Hematopoietic multipotent progenitor cell treated with erythropoietin and hydrocortisone succinate and interleukin-3 and kit ligand, for 6 days (in vitro differentiated cells): ENCODE results near the gene MIER2.
A peak's percentile ranks its signal among the peaks of the same experiment; 100 is the strongest.
"Not testable (repeated sequence)": the region's sequence is repeated elsewhere in the genome, so short reads cannot be mapped to it uniquely, and the experiment has no call there.

Experiments
- DNase-seq: peaks from one replicate; pipeline ENCODE4 v3.0.0-alpha.2; 2015

Gene MIER2

DNA sequence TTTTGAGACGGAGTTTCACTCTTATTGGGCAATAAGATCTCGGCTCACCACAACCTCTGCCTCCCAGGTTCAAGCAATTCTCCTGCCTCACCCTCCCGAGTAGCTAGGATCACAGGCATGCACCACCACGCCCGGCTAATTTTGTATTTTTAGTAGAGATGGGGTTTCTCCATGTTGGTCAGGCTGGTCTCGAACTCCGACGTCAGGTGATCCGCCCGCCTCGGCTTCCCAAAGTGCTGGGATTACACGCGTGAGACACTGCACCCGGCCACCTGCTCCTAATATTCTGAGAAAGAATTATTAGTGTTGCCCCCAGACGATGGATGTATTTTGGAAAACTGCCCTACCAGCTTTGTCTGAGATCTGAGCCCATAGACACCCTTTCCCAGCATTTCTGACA lies 10.9 kb upstream of the MIER2 start:
- not testable (repeated sequence) for DNase-seq

DNA sequence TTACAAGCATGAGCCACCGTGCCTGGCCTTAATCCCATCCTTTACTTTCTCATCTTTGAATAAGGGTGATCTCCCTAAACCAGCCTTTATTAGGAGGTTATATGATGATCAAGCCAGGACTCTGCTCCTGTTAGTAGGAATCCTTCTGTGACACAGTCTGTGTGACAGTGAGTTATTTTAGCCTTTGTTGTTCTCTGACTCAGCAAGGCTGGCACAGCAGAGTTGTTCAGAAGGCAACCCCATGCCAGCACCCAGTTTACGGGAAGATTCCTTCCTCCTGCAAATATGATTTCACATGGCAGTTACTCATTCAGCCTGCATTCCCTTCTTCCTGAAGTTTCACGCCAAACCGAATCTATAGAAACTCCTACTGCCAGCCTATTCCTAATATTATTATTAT lies 10.5 kb upstream of the MIER2 start:
- DNase-seq: no peak

DNA sequence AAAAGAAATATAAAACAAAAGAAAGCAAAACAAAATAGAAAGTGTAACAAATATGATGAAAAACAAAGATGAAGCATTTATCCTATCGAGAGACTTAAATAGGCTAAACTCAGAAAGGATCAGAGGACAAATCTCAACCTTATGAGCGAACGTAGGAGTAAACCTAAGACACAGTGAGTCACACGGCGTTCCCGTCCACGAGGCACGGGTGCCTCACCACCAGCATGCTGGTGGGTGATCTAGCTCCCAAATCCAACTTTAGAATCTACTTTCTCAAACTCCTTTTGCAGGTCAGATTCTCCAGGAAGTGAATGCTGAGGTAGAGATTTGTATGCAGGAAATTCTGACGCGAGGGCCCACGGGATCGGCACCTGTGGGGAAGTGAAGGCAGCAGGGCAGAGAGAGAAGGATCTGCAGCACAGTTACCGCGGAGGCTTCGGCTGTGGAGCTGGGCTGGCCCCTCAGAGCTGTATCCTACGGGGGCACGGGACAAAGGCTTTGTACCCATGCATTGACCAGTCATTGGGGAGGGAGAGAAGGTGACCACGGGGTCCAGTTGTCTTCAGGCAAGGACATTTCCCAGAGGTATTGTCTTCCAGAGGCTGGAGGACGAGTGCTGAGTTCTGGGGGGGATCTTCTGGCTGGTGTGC lies 7.5 kb upstream of the MIER2 start:
- no peak for DNase-seq

DNA sequence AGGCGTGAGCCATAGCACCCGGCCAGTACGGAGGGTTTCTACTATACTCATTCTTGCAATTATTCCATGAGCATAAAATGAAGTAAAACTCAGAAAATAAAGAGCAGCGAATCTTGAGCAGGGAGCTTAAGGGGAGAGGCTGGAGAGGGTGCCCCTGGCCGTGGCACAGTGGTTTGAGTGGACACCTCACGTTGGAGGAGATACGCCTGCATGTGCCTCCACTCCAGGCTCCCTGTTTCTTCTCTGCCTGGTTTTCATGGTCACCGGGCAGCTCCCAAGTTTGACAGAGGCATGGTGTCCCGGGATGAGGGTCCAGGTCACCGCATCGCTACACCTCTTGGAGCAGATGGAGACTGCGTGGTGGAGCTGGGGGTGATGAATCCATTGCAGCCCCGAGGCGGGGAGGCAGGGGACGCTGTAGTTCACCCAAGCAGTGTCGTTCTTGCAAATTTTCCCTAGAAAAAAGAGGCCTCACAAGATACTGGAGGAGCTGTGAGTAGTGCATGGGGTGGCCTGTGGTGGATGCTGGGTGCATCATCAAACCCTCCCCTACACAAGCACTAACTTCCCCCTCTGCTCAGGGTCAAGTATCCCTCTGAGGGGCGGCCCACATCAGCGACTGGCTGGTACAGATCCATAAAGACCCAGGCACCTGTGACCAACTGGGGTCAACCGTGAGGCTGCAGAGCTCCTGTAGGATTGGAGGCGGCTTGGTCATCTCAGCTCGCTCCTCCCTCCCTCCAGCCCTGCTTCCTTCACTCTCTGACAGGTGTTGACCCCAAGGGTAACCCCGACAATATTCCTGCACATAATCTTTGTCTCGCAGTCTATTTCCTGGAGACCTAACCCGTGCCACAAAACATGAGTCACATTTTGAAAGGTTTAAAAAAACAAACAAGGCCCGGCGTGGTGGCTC lies 3.6 kb upstream of the MIER2 start:
- DNase-seq: no peak

DNA sequence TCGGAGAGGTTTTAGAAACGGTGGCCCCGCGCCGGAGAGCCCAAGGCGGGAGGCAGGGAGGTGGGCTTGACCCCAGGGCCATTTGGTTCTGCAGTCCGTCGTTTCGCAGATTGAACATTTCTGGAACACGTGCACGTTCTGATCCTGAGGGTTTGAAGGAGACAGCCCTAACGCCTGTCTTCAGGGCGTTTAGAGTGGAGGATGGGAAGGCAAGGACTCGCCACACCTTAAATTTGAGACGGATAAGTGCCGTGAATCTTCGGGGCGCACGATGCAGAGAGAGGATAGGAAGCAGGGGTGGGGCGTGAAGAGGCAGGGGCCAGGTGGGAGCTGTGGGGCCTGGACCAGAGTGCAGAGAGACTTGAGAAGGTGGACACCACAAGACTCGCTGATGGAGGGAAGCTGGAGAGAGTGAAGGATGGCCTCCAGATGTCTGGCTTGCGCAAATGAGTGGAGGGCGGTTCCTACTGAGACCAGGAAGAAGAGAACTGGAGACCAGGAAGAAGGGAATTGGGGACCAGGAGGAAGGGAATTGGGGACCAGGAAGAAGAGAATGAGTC lies 804 bp upstream of the MIER2 start:
- DNase-seq: no peak

DNA sequence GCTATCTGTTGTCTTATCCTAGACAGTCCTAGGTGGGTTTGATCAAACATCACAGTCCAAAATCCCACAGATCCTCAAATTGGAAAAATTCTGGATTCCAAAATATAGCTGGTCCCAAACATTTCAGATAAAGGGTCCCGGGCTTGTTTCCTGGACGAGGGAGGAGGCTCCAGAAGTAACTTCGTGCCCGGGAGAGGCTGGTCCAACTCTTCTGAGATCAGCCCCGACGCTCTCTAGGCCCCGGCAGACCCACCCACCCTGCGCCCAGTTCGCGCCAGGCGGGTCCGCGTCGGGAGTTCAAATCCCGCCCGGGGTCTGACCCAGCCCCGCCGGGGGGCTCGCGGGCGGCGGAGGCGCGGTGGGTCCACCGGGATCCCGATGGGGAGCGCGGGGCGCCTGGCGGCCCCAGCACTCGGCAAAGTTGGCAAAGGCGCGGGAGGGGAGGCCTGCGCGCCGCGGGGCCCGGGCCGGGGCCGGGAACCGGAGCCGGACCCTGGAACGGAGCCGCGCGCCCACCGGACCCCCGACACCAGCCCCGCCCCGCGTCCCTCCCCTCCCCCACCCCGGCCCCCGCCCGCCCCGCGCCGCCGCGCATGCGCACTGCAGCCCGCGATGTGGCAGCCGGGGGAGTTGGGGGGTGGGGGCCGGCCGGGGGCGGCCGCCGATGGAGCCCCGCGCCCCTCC lies 513 bp downstream of the MIER2 start:
- peak; percentile 43 for DNase-seq

DNA sequence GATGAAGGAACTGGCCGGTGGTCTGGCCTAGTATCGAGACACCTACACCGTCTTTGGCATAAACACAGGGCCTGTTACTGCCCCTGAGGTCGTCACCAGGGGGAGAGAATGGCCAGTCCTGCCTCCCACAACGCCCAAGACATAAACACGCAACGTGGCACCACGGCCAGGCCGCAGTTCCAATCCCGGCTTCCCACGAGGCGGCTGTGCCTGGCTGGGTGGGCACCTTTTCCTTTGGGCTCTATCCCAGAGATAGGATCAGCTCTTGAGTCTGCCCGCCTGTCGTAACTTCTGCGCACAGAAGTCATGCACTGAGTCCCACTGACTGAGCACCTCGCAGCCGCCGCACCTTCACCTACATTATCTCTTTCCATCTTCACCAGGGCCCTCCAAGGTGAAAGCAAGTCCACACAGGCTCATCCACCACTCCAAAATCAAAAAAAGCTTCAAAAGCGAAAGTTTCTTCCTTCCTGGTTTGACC lies 1.1 kb downstream of the MIER2 start:
- DNase-seq: peak; percentile 32

DNA sequence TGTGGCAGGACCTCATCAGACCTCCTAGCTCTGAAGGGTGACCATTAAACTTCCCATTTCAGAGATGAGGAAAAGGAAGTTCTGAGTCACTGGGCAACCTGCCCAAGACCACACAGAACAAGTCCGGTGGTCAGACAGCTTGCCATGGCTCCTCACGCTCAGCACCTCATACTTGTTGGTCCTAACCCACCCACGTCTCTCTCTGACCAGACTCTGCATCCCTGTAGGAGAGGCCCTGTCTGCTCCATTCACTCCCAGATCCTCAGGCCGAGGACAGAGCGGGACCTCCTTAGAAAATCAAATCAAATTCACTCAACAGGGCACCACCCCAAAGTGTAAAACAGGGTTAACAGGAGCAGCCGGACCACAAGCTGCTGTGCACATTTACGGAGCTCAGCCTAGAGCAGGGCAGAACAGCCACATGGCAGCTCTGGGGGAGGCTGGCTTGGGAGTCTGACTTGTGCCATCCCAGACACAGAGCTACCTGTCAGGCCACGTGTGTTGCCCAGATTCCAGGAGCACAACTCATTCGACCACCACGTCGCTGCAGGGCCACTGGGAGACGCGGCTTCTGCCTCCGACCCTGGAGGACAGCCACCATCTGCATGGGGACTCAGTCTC lies 1.7 kb downstream of the MIER2 start:
- peak; percentile 73 for DNase-seq

DNA sequence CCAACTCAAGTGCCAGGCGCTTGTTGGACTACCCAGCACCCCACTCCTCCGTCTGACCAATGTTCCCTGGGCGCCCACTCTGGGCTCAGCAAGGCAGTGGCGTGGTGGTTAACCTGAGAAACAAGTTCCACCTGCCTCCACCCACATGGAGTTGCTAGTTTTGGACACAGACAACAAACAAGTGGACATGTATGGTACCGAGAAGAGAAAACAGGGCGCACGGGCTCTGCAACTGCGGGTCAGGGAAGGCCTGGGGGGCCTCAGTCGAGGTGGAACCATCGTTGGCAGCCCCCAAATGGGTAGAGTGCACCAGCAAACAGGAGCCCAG lies 2.5 kb downstream of the MIER2 start:
- no peak for DNase-seq

DNA sequence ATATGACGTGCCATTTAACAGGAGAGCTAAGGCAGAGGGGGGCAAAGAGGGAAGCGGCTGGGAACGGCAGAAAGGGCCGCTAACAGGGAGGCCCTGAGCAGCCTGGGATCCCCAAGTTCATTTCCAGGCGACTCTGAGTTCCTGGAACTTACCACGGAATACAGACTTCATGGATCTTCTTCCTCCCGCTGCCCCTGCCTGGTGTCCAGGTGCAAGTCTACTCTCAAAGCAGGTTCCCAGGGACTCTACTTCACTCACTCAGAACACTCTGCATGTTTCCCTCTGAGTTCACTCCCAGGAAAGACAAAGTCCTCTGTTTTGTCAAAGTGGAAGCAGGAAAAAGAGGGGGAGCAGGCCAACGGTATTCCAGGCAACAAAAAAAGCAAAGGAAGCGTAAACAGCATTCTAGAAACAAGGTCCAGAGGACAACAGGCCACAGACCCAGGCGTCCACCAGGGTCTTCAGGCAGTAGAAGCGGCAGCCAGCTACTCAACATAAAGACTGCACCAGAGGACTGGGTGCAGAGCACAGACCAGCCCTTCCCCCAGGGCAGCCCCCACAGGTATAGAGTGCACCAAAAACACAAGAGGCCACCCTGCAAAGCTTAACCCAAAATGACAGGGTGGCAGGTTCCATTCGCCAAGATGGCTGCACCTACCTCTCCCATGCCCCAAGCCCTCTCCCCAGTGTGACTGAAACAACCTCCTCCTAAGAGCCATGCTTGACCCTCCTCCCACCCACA lies 3.0 kb downstream of the MIER2 start:
- DNase-seq: no peak

DNA sequence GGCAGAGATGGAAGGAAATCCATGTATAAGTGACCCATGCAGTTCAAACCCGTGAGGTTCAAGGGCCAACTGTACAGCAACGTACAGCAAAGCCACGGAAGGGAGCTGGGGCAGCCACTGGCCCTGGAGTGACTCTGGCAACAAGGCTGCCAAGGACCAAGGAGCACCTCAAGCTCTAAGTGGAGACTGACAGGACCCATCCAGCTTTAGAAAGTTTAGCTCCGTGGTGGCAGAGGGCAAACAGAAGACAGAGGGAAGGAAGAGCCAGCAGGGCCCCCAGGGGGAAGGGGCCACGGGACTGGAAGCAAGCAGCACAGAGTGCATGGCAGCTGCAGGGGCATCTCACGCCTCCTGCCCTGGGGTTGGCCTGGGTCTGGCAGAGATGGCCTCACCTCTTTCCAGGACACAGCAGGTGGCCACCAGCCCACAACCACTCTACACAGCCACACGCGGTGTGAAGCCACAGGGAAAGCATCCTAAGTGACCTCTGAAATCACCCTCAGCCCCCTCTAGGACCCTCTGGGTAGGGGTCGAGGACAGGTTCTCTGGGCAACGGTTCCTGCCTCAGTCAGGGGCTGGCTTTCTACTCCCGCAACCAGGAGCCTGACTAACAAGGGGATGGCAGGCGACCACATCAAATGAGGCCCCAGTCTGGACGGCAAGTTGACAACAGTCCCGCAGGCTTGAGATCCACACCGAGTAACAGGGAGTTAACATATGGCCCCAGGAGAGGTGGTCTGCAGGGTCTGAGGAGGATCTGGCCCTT lies 3.8 kb downstream of the MIER2 start:
- no peak for DNase-seq

DNA sequence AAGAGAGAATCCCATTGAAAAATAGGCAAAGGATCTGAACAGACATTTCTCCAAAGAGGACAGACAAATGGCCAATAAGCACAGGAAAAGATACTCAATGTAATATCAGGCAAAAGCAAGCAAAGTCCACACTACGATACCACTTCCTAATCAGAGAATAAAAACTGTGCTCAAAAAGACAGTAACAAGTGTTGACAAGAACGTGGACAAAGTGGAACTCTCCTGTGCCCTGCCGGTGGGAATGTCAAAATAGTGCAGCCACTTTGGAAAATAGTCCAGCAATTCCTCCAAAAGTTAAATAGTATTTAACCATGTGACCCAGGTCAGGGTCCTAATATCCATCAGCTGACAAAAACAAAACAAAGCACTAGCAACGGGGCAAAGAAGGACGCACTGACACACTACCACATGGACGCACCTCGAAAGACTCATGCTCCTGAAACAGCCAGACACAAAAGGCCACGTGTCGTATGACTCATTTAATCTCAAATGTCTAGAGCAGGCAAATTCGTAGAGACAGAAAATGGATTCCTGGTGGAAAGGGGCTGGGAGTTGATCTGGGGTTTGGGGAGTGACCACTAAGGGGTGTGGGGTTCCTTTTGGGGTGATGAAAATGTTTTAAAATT lies 5.2 kb downstream of the MIER2 start:
- no peak for DNase-seq

DNA sequence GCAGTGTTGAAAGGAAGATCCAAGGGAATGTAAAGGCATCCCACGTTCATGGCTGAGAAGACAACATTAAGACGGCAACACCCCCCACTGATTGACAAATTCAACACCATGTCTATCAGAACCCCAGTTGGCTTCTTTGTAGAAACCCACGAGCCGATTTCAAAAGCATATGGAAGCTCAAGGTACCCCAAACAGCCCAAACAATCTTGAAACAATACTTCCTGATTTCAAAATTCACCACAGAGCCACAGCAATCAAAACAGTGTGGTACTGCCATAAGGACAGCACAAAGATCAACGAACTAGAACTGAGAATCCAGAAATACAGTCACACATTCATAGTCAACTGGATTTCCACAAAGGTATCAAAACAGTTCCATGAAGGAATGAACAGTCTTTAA lies 6.2 kb downstream of the MIER2 start:
- DNase-seq: peak; percentile 60

DNA sequence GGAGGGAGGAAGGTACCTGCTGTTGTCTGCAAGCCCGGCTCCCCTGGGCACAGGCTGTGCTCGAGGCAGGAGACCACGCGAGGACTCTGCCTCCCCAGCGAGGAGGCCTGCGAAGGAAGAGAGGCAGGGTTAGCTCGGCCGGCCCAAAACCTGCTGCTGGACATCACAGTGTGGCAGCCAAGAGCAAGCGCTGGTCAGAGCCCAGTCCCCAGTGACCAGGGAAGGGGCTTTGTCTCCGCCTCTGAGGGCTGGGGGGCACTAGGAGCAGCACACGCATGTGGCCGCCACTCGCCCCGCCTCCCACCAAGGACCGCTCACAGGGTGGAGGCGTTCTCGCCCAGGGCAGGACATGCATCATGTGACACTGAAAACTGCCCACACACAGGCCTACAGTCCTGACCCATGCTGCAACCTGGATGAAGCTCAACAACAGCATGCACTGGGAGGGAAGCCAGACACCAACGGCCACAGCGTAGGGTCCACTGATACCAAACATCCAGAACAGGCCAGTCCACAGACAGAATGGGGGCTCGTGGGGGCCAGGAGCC lies 8.5 kb downstream of the MIER2 start:
- DNase-seq: no peak

DNA sequence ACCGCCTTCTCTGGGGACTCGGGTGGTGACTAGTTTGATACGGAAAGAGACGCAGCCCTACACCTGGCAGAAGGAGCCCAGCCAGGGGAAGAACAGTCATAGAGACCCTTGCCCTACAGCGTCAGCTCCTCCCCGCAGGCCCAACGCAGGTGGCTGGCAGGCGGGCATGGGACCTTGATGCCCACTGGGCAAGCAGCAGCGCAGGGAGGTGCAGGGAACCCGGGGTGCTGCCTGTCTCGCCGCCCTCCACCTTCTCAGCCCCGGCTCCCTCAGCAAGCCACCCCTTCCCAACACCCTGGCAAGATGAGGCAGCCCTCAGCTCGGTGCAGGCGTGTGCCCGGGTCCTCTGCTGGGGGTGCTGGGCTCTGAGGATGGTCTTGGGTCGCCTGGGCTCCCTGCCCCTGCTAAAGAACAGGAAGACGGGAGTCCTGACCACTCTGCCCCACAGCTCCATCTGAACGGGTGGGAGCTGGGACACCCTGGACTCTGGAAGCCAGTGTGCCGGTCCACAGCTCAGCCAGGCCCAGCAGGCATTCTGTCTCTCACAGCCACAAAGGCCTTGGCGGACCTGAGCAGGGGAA lies 9.0 kb downstream of the MIER2 start:
- DNase-seq: no peak

DNA sequence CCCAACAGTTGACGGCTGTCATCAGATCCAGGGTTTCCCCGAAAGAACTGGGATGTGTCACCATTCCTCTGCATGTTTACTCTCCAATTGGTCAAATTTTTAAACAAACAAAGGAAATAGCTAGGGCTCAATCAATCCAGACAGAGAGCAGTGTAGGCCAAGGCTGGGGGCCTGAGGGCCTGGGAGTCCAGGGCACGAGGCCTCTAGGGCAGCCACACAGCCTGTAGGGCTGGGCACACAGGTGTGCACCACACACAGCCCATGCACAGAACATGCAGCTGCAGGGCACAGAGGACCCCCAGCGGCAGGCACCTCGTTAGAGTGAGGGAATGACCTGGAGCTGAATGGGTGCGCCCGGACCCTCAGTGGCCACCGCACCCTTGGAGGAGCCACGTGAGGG lies 9.5 kb downstream of the MIER2 start:
- no peak for DNase-seq

DNA sequence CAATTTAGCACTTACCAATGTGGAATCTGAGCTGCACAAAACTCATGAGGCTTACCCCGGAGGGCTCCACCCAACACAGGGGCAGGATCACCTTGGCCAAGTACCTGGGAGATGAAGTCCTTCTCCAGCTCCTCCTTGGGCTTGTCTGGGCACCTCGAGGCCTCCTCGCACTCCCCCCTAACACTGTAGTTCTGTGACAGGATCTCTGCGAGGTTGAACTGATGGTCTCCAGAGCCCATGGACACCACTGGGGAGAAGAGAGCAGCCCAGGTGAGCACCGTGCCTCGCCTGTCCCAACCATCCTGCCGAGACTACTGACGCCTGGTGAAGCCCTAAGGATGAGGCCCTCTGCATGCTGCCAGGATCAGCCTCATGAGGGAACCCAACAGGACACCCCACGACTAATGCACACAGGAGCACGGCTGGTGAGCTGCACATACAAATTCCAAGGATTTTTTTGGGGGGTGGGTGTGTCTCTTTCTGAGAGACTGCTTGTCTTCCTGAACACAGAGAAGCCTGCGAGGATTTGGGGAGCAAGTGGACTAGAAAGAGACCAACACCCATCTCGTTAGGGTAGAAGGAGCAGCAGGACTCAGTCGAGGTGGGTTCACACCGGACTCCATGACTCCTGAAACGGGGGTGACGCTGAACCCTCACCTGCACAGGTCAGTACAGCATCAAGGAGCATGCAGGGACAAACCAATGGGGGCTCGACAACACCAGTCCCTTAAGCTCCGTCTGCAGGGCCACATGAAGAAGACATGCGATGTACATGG lies 10.1 kb downstream of the MIER2 start:
- no peak for DNase-seq

DNA sequence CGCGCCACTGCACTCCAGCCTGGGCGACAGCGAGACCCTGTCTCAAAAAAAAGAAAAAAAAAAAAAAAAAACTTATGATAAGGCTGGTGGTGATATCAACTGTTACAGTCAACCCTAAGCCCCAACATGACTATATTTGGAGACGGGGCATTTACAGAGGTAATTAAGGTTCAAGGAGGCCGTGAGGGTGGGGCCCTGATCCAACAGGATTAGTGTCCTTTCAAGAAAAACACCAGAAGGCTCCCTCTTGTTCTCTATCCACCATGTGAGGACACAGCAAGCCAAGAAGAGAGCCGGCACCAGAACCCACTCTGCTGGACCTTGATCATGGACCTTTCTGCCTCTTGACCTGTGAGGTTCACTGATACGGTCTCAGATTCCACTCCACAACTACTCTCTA lies 14.1 kb downstream of the MIER2 start:
- DNase-seq: no peak

DNA sequence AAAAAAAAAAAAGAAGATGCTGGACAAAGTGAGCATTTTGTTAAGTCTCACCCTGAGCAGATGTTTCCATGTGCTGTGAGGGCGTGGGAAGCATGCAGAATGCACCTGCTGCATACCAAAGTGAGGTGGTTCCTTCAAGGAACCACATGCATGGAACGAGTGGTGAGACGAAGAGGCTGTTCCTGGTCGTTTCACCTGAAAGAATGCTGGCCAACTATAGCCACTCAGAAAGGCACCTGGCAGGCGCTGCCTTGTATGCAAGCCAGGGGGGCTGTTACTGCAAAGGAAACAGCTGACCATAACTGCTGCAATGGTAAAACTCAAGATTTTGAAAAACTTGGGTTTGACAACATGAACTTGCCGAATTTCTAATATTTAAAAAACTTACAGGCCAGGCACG lies 14.7 kb downstream of the MIER2 start:
- DNase-seq: no peak
